HepG2 (cell line): Measurements from ENCODE around the gene MRPL14. TPM values are rescaled to one million over a fixed set of nuclear protein-coding genes. Genes with fewer than 3 reads are reported as not detected.

ENCODE experiments used
- ARNT2 ChIP-seq: sonication (generic); formaldehyde crosslinking; IDR thresholded peaks from 2 replicates; pipeline ENCODE4 v1.8.0; 2022; ENCODE audit warnings: mild to moderate bottlenecking, low read depth, missing genetic modification reagents, moderate library complexity
- ARNTL ChIP-seq: sonication (generic); formaldehyde crosslinking; IDR thresholded peaks from 2 replicates; pipeline ENCODE4 v1.4.0; 2020; ENCODE audit warnings: mild to moderate bottlenecking, missing genetic modification reagents
- HOMEZ ChIP-seq: IDR thresholded peaks from 2 replicates; pipeline ENCODE4 v1.6.1; 2016; ENCODE audit warnings: low read depth
- IRF9 ChIP-seq: sonication (generic); formaldehyde crosslinking; IDR thresholded peaks from 2 replicates; pipeline ENCODE4 v1.8.0; 2022; ENCODE audit warnings: missing genetic modification reagents, mild to moderate bottlenecking, borderline replicate concordance
- KDM3A ChIP-seq: IDR thresholded peaks from 2 replicates; pipeline ENCODE4 v1.6.1; 2018; ENCODE audit warnings: low read depth, missing compliant biosample characterization
- PITX1 ChIP-seq: sonication (generic); formaldehyde crosslinking; IDR thresholded peaks from 2 replicates; pipeline ENCODE4 v1.5.1; 2020; ENCODE audit warnings: mild to moderate bottlenecking, missing genetic modification reagents
- REL ChIP-seq: sonication (generic); formaldehyde crosslinking; conservative IDR thresholded peaks from 2 replicates; pipeline ENCODE4 v1.8.0; 2022; ENCODE audit warnings: mild to moderate bottlenecking, missing genetic modification reagents, moderate library complexity
- RXRB ChIP-seq: IDR thresholded peaks from 2 replicates; pipeline ENCODE4 v1.6.1; 2016; ENCODE audit warnings: borderline replicate concordance, missing genetic modification reagents, missing compliant biosample characterization
- SATB2 ChIP-seq: sonication (generic); formaldehyde crosslinking; IDR thresholded peaks from 2 replicates; pipeline ENCODE4 v1.5.0; 2020; ENCODE audit warnings: missing genetic modification reagents
- TRAFD1 ChIP-seq: sonication (generic); formaldehyde crosslinking; IDR thresholded peaks from 2 replicates; pipeline ENCODE4 v1.5.1; 2020; ENCODE audit warnings: missing genetic modification reagents, mild to moderate bottlenecking, borderline replicate concordance
- ZNF331 ChIP-seq: sonication (generic); formaldehyde crosslinking; IDR thresholded peaks from 2 replicates; pipeline ENCODE4 v1.4.0; 2020; ENCODE audit warnings: missing genetic modification reagents
- ZNF33B ChIP-seq: sonication (generic); formaldehyde crosslinking; IDR thresholded peaks from 2 replicates; pipeline ENCODE4 v1.5.1; 2020; ENCODE audit warnings: mild to moderate bottlenecking, missing genetic modification reagents
- ZNF569 ChIP-seq: sonication (generic); formaldehyde crosslinking; IDR thresholded peaks from 2 replicates; pipeline ENCODE4 v1.5.0; 2020; ENCODE audit warnings: mild to moderate bottlenecking, missing genetic modification reagents, moderate library complexity, borderline replicate concordance
- ZNF598 ChIP-seq: sonication (generic); formaldehyde crosslinking; IDR thresholded peaks from 2 replicates; pipeline ENCODE4 v1.5.1; 2020; ENCODE audit warnings: mild to moderate bottlenecking, missing genetic modification reagents, borderline replicate concordance
- polyA plus RNA-seq, 8 experiments: library from polyadenylated mRNA; depleted of rRNA in 3 of 8; stranded (reverse) in 7 of 8; unstranded in 1 of 8; fragments of >200 nt; fragmentation: Illumina TruSeq in 4 of 8; extraction: Trizol in 4 of 8; gene quantifications; 2 replicates each; pipeline versions ENCODE4 v1.2.1 to v1.2.3, GENCODE V29; 2011 to 2016; ENCODE audit warnings: low read depth in 4 of 8, missing spikeins in 1 of 8, mixed read lengths in 1 of 8; ENCODE audit not compliant: insufficient read depth in 1 of 8
- total RNA-seq, 5 experiments: library from RNA; depleted of rRNA; stranded (reverse); fragments of >200 nt; fragmentation: Illumina TruSeq; extraction: Trizol; gene quantifications; 2 replicates each; pipeline ENCODE4 v1.2.3, GENCODE V29; 2016; ENCODE audit warnings: low read depth in 1 of 5
- TF ChIP-seq, protein P1 (sequence below): conservative IDR thresholded peaks from 2 replicates; pipeline ENCODE4 v1.6.1; 2018; ENCODE audit warnings: missing genetic modification reagents
- TF ChIP-seq, protein P2 (sequence below): IDR thresholded peaks from 2 replicates; pipeline ENCODE4 v1.6.1; 2016; ENCODE audit warnings: low read depth, borderline replicate concordance
- TF ChIP-seq, protein P3 (sequence below): sonication (generic); formaldehyde crosslinking; IDR thresholded peaks from 2 replicates; pipeline ENCODE4 v1.4.0; 2020; ENCODE audit warnings: missing genetic modification reagents
- TF ChIP-seq, protein P4 (sequence below): sonication (generic); formaldehyde crosslinking; IDR thresholded peaks from 2 replicates; pipeline ENCODE4 v1.8.1; 2023; ENCODE audit warnings: mild to moderate bottlenecking, missing genetic modification reagents

MRPL14 gene
- total and polyA plus RNA-seq, 2 of the 13 experiments (the other 11 are each of a cell fraction or from before 2014, with no cell fraction given) = 157 to 178 TPM

DNA sequence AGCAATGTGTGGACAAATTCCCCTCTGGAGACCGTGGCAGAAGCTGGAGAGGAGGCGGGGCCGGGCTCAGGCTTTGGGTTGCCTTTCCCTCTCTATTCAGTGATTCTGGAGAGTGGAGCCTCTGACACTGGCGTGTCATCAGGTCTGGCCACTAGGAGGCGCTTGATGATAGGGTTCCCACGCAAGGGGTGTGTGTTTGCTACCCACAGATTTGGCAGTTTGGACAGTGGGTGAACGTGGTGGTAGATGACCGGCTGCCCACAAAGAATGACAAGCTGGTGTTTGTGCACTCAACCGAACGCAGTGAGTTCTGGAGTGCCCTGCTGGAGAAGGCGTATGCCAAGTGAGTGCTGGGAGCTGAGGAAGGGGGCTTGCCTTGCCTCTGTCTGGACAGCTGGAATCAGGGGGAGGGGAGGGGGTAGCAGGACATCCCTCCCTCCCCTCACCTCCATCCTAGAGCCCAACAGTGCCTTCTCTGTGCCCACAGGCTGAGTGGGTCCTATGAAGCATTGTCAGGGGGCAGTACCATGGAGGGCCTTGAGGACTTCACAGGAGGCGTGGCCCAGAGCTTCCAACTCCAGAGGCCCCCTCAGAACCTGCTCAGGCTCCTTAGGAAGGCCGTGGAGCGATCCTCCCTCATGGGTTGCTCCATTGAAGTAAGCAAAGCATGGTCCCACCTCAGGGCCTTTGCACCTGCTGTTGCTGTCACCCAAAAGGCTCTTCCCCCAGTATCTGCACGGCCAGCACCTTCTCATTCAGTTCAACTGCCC, 45.7 kb upstream of the MRPL14 start (continued):
- 0 out of 2 replicates have a peak, but pooled peaks have one; percentile 55 for TF ChIP-seq ZNF598 (CRISPR knock-in tag)
- TF ChIP-seq, protein P1, sequence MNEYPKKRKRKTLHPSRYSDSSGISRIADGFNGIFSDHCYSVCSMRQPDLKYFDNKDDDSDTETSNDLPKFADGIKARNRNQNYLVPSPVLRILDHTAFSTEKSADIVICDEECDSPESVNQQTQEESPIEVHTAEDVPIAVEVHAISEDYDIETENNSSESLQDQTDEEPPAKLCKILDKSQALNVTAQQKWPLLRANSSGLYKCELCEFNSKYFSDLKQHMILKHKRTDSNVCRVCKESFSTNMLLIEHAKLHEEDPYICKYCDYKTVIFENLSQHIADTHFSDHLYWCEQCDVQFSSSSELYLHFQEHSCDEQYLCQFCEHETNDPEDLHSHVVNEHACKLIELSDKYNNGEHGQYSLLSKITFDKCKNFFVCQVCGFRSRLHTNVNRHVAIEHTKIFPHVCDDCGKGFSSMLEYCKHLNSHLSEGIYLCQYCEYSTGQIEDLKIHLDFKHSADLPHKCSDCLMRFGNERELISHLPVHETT = no peak
- TF ChIP-seq PITX1 (CRISPR knock-in tag) = no peak
- TF ChIP-seq IRF9 (CRISPR knock-in tag) = no peak
- TF ChIP-seq HOMEZ (CRISPR knock-in tag) = no peak
- TF ChIP-seq, protein P2, sequence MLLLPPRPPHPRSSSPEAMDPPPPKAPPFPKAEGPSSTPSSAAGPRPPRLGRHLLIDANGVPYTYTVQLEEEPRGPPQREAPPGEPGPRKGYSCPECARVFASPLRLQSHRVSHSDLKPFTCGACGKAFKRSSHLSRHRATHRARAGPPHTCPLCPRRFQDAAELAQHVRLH = no peak
- TF ChIP-seq RXRB = no peak
- TF ChIP-seq SATB2 (CRISPR knock-in tag) = no peak
- no peak for TF ChIP-seq ZNF569 (CRISPR knock-in tag)
- no peak for TF ChIP-seq ARNT2 (CRISPR knock-in tag)
- no peak for TF ChIP-seq TRAFD1 (CRISPR knock-in tag)
- TF ChIP-seq ZNF33B (CRISPR knock-in tag) = no peak
- TF ChIP-seq ZNF331 (CRISPR knock-in tag) = no peak
- TF ChIP-seq ARNTL (CRISPR knock-in tag) = no peak
- TF ChIP-seq KDM3A = no peak
- TF ChIP-seq, protein P3, sequence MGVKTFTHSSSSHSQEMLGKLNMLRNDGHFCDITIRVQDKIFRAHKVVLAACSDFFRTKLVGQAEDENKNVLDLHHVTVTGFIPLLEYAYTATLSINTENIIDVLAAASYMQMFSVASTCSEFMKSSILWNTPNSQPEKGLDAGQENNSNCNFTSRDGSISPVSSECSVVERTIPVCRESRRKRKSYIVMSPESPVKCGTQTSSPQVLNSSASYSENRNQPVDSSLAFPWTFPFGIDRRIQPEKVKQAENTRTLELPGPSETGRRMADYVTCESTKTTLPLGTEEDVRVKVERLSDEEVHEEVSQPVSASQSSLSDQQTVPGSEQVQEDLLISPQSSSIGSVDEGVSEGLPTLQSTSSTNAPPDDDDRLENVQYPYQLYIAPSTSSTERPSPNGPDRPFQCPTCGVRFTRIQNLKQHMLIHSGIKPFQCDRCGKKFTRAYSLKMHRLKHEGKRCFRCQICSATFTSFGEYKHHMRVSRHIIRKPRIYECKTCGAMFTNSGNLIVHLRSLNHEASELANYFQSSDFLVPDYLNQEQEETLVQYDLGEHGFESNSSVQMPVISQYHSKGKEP = no peak
- TF ChIP-seq REL = no peak
- TF ChIP-seq, protein P4, sequence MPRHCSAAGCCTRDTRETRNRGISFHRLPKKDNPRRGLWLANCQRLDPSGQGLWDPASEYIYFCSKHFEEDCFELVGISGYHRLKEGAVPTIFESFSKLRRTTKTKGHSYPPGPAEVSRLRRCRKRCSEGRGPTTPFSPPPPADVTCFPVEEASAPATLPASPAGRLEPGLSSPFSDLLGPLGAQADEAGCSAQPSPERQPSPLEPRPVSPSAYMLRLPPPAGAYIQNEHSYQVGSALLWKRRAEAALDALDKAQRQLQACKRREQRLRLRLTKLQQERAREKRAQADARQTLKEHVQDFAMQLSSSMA (CRISPR knock-in tag) = 0 out of 2 replicates have a peak, but pooled peaks have one; percentile 67
